A673 (cell line): ENCODE results near the gene UBE3B. TPM values are rescaled to one million over a fixed set of nuclear protein-coding genes. Genes with fewer than 3 reads are reported as not detected.
"Not testable (repeated sequence)": the region's sequence is repeated elsewhere in the genome, so short reads cannot be mapped to it uniquely, and the experiment has no call there.

ENCODE experiments used
- BruUV-seq: library from RNA; stranded (reverse); fragments of 400-500 nt; replicated peaks from 2 replicates; lab custom pipeline; 2021; lab: Mats Ljungman, UMichigan
- CTCF ChIA-PET: fragments of 300-600 bp; sonication (Branson Sonifier 250); formaldehyde crosslinking; loops from one replicate; lab custom pipeline; 2022; ENCODE audit warnings: antibody characterized with exemption; lab: Charles Lee
- POLR2A ChIA-PET: fragments of 300-600 bp; sonication (Branson Sonifier 250); formaldehyde crosslinking; loops from one replicate; lab custom pipeline; 2022; ENCODE audit warnings: antibody characterized with exemption; ENCODE audit not compliant: low non-redundant PET; lab: Charles Lee
- DNase-seq: peaks from one replicate; pipeline ENCODE4 v3.0.0-alpha.2; 2015; ENCODE audit warnings: low spot score
- H3K27ac ChIP-seq: fragments of 200-600 bp; sonication (generic); 2 replicates; pipeline ENCODE4 v1.5.1; 2016; ENCODE audit warnings: mixed run types, low read depth, mild to moderate bottlenecking, mixed read lengths, antibody characterized with exemption, low read length; ENCODE audit not compliant: poor library complexity, severe bottlenecking
- H3K27me3 ChIP-seq: fragments of 200-600 bp; sonication (generic); replicated peaks from 2 replicates; pipeline ENCODE4 v1.6.1; 2017; ENCODE audit warnings: mixed run types, low read depth, mild to moderate bottlenecking, mixed read lengths, antibody characterized with exemption, low read length; ENCODE audit not compliant: insufficient read depth, poor library complexity
- H3K36me3 ChIP-seq: fragments of 200-600 bp; sonication (generic); 2 replicates; pipeline ENCODE4 v1.6.1; 2016; ENCODE audit warnings: mixed run types, mild to moderate bottlenecking, mixed read lengths, antibody characterized with exemption, low read length; ENCODE audit not compliant: insufficient read depth, poor library complexity, severe bottlenecking
- H3K4me1 ChIP-seq: fragments of 200-600 bp; sonication (generic); 2 replicates; pipeline ENCODE4 v1.6.1; 2017; ENCODE audit warnings: mixed run types, mild to moderate bottlenecking, mixed read lengths, antibody characterized with exemption, low read length; ENCODE audit not compliant: insufficient read depth, poor library complexity, severe bottlenecking
- H3K4me3 ChIP-seq: fragments of 200-600 bp; sonication (generic); 2 replicates; pipeline ENCODE4 v1.5.1; 2016; ENCODE audit warnings: low read depth, mixed run types, mild to moderate bottlenecking, mixed read lengths, low read length; ENCODE audit not compliant: poor library complexity, severe bottlenecking
- H3K9me3 ChIP-seq: fragments of 200-600 bp; sonication (generic); 2 replicates; pipeline ENCODE4 v1.6.1; 2016; ENCODE audit warnings: mixed run types, low read depth, mild to moderate bottlenecking, mixed read lengths, antibody characterized with exemption, low read length; ENCODE audit not compliant: poor library complexity, severe bottlenecking
- EZH2 ChIP-seq: fragments of 200-600 bp; sonication (generic); IDR thresholded peaks from 2 replicates; pipeline ENCODE4 v1.6.1; 2017; ENCODE audit warnings: borderline replicate concordance, low read depth, mild to moderate bottlenecking, mixed read lengths, antibody characterized with exemption, low read length; ENCODE audit not compliant: poor library complexity, severe bottlenecking
- intact Hi-C: fragments of 100-400 bp; cut with micrococcal nuclease; formaldehyde crosslinking; loops from one replicate; pipeline ENCODE4 v1.10.0; 2022; ENCODE audit not compliant: unreplicated experiment
- total RNA-seq: library from RNA; stranded (reverse); gene quantifications from 2 replicates; pipeline ENCODE4 v1.2.3, GENCODE V29; 2021
- TF ChIP-seq, protein P1 (sequence below): fragments of 300-800, 200-600 bp; sonication (generic); conservative IDR thresholded peaks from 2 replicates; pipeline ENCODE4 v1.5.1; 2017; ENCODE audit warnings: low read depth, mild to moderate bottlenecking, antibody characterized with exemption, low read length, moderate library complexity, mixed read lengths

The UBE3B gene
- total RNA-seq, 1 experiment from 2014 or later = 29.2 TPM

DNA sequence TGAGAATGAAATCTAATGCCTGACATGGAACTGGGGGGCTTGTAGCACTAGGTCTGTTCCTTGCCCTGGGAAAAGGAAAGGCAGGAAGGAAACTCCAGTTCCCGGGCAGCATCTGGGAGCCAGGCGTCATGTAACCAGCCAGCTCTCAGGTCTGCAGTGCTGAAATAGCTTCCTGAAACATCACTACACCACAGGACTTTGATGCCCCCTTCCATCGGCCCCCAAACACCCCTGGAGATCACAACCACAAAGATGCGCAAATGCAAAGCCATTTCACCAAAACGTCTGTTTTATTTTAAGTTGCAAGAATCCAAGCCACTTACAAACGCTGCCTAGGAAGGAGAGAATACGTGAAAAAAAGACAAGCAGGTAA, 41.3 kb upstream of the UBE3B start:
- no peaks in the 10 kb centered on the region for H3K36me3 ChIP-seq
- POLR2A ChIA-PET = no interaction called here
- no peak overlapping the region for H3K4me3 ChIP-seq
- no TSS peak for BruUV-seq
- H3K9me3 ChIP-seq = no peaks in the 10 kb centered on the region
- no peaks in the 10 kb centered on the region for H3K4me1 ChIP-seq
- no peak overlapping the region for H3K27ac ChIP-seq
- DNase-seq = no peak
- no peak for TF ChIP-seq EZH2
- TF ChIP-seq, protein P1, sequence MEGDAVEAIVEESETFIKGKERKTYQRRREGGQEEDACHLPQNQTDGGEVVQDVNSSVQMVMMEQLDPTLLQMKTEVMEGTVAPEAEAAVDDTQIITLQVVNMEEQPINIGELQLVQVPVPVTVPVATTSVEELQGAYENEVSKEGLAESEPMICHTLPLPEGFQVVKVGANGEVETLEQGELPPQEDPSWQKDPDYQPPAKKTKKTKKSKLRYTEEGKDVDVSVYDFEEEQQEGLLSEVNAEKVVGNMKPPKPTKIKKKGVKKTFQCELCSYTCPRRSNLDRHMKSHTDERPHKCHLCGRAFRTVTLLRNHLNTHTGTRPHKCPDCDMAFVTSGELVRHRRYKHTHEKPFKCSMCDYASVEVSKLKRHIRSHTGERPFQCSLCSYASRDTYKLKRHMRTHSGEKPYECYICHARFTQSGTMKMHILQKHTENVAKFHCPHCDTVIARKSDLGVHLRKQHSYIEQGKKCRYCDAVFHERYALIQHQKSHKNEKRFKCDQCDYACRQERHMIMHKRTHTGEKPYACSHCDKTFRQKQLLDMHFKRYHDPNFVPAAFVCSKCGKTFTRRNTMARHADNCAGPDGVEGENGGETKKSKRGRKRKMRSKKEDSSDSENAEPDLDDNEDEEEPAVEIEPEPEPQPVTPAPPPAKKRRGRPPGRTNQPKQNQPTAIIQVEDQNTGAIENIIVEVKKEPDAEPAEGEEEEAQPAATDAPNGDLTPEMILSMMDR = no peak
- intact Hi-C loops = no loop called here
- no peaks in the 10 kb centered on the region for H3K27me3 ChIP-seq
- CTCF ChIA-PET = no interaction called here

DNA sequence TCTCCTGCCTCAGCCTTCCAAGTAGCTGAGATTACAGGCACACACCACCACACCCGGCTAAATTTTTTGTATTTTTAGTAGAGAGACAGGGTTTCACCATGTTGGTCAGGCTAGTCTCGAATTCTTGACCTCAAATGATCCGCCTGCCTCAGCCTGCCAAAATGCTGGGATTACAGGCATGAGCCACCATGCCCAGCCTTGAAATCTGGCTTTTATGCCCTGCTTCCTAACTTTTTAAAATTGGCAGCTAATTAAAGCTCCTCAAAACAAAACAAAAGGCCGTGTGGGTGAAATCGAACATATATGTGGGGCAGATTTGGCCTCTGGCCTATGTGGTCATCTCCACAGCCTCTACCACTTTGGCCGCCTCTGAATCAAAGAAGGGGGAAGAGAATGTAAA, 38.3 kb upstream of the UBE3B start:
- ChIA-PET POLR2A (interaction anchor here (0.6 kb wide), 1 partner anchor 24 kb away, joined by 3 read pairs; no protein-coding TSS in a partner anchor), CTCF (no interaction called here)
- Histone ChIP-seq H3K27me3 (no peaks in the 10 kb centered on the region), H3K36me3 (no peaks in the 10 kb centered on the region), H3K27ac (no peak overlapping the region), H3K4me3 (no peak overlapping the region), H3K9me3 (no peaks in the 10 kb centered on the region), H3K4me1 (no peaks in the 10 kb centered on the region)
- no peak for DNase-seq
- TF ChIP-seq, protein P1 = no peak
- TF ChIP-seq EZH2 = no peak
- intact Hi-C loops = no loop called here
- BruUV-seq = no TSS peak

DNA sequence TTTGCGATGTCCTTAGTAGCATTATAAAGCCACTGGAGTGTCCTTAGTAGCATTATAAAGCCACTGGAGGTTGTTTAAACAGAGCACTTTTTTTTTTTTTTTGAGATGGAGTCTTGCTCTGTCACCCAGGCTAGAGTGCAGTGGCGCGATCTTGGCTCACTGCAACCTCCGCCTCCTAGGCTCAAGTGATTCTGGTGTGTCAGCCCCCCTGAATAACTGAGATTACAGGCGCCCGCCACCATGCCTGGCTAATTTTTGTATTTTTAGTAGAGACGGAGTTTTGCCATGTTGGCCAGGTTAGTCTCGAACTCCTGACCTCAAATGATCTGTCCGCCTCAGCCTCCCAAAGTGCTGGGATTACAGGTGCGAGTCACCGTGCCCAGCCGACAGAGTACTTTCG, 37.5 kb upstream of the UBE3B start:
- intact Hi-C loops, CTCF ChIA-PET, H3K27me3 ChIP-seq, H3K36me3 ChIP-seq, DNase-seq, H3K4me1 ChIP-seq, H3K4me3 ChIP-seq, POLR2A ChIA-PET, BruUV-seq, H3K9me3 ChIP-seq, H3K27ac ChIP-seq: not testable (repeated sequence)

DNA sequence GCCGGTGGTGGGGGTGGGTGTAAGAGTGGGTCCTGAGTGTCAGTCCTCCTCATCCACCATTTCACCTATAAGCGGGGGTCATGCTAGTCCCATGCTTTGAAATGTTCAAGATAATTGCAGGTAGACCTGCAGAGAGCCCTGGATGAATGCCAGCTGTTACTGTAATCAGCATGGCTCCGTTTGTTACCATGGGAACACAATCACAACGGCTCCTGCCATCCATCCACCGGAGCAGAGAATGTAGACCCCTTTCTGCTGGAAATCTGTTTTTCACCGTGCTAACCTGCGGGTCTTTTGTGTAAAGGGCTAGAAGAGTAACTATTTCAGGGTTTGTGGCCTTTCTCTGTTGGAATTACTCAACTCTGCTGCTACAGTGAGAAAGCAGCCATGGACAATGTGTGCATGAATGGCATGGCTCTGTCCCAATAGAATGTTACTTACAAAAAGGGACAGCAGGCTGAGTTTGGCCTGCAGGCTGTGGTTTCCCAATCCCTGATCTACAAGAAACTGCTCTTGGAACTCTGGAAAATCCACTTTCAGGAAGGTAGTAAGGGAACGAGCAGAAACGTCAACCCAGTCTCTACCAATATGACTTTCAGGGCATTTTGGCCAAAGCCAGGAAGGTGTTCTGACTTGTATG, 36.5 kb upstream of the UBE3B start:
- intact Hi-C loops = no loop called here
- TF ChIP-seq EZH2 = no peak
- TF ChIP-seq, protein P1 = no peak
- ChIA-PET CTCF (no interaction called here), POLR2A (no interaction called here)
- H3K27ac ChIP-seq = no peak overlapping the region
- no peaks in the 10 kb centered on the region for H3K36me3 ChIP-seq
- BruUV-seq = no TSS peak
- no peaks in the 10 kb centered on the region for H3K9me3 ChIP-seq
- H3K27me3 ChIP-seq = no peaks in the 10 kb centered on the region
- H3K4me1 ChIP-seq = no peaks in the 10 kb centered on the region
- no peak overlapping the region for H3K4me3 ChIP-seq
- no peak for DNase-seq
